ENCODE data around the gene LAMP5.

The LAMP5 gene

DNA sequence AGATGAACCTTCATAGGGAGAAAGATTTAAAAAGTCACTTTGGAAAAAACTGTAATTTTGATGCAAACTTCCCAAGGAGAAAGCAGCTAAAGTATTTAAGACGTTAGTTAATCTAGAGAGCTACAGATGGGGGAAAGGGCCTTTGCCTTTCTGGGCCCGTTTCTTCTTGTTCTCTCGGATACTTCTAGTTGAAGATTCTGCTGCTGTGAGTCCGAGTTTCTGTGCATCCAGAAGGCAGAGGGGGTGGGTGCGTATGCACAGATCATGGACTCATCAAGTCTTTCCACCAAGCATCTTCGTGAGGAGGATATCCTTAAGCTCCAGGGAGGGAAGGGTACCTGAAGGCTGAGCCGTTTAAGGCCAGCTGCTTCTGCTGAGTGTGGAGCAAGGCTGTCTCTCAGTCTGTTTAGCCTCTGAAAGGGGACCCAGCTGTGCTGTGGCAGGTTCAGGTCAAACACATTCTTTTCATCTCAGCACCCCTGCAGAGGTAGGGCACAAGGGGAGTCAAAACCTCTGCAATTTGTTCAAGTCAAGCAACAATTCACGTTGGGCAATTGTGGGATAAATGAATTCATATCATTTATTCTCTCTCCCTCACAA lies 4.3 kb downstream of the LAMP5 start:
- no peak overlapping the region for H3K27ac ChIP-seq
- TF ChIP-seq, protein P1, sequence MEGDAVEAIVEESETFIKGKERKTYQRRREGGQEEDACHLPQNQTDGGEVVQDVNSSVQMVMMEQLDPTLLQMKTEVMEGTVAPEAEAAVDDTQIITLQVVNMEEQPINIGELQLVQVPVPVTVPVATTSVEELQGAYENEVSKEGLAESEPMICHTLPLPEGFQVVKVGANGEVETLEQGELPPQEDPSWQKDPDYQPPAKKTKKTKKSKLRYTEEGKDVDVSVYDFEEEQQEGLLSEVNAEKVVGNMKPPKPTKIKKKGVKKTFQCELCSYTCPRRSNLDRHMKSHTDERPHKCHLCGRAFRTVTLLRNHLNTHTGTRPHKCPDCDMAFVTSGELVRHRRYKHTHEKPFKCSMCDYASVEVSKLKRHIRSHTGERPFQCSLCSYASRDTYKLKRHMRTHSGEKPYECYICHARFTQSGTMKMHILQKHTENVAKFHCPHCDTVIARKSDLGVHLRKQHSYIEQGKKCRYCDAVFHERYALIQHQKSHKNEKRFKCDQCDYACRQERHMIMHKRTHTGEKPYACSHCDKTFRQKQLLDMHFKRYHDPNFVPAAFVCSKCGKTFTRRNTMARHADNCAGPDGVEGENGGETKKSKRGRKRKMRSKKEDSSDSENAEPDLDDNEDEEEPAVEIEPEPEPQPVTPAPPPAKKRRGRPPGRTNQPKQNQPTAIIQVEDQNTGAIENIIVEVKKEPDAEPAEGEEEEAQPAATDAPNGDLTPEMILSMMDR (IDR thresholded peaks at IDR 0.05): no peak
- TF ChIP-seq ZFX (IDR thresholded peaks at IDR 0.05; ENCODE audit: borderline replicate concordance): no peak

DNA sequence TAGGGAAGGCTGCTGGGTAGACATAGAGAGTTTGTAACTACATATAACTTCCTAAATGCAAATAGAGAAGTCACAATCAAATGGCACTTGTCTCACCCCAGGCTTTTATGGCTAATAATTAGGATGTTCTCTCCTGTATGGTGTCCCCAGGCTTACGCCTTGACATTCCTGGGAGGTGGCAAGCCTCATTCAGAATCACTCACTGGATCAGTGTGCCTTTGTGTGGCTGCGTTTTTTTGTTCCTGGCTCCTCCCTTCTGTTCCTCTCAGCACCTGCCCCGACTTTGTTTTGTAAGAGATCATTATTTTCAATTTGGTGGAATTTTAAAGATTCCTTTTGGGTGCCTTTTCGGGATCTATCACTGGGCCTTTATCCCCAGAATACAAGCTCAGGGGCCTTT lies 5.7 kb downstream of the LAMP5 start:
- H3K27ac ChIP-seq: no peak overlapping the region
- TF ChIP-seq, protein P1 (IDR thresholded peaks at IDR 0.05): no peak
- TF ChIP-seq ZFX (IDR thresholded peaks at IDR 0.05; ENCODE audit: borderline replicate concordance): no peak

DNA sequence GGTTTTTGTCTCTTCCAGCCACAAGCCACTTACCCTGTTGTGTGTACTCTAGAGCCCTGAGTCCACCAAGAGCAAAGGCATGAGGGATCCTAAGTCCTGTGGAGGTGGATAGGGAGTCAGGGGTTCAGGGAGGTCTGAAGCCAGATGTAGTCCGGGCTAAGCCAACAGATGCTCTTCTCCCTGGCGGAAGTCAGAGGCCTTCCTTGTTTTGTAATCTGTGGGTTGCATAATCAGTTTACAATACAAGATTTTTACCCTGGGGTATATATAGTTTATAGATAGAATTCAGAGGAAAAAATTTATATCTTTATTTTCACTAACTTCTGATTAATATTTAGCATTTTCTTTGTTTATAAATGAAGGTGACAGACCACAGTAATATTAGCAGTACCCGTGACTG lies 9.2 kb downstream of the LAMP5 start:
- H3K27ac ChIP-seq: no peak overlapping the region
- TF ChIP-seq, protein P1 (IDR thresholded peaks at IDR 0.05): no peak
- TF ChIP-seq ZFX (IDR thresholded peaks at IDR 0.05; ENCODE audit: borderline replicate concordance): no peak

DNA sequence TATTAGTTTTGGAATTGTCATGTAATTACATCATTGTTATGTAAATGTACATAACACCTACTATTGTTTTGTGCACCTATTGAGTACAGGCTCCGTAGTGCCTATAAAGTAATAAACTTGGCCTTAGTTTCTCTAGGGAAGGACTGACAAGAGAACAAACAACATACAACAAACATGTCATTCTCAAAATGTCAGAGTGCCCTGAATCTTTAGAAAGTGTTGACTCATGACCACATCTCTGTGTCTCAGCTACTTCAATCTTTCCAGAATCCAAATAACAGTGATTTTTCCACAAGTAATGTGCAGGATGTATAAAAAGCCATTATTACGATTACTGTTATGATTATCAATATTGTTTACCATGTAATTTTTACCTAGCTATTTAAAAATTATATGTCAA lies 17.2 kb downstream of the LAMP5 start:
- no peak for TF ChIP-seq ZFX (IDR thresholded peaks at IDR 0.05; ENCODE audit: borderline replicate concordance)
- TF ChIP-seq, protein P1 (IDR thresholded peaks at IDR 0.05): no peak
- no peak overlapping the region for H3K27ac ChIP-seq

DNA sequence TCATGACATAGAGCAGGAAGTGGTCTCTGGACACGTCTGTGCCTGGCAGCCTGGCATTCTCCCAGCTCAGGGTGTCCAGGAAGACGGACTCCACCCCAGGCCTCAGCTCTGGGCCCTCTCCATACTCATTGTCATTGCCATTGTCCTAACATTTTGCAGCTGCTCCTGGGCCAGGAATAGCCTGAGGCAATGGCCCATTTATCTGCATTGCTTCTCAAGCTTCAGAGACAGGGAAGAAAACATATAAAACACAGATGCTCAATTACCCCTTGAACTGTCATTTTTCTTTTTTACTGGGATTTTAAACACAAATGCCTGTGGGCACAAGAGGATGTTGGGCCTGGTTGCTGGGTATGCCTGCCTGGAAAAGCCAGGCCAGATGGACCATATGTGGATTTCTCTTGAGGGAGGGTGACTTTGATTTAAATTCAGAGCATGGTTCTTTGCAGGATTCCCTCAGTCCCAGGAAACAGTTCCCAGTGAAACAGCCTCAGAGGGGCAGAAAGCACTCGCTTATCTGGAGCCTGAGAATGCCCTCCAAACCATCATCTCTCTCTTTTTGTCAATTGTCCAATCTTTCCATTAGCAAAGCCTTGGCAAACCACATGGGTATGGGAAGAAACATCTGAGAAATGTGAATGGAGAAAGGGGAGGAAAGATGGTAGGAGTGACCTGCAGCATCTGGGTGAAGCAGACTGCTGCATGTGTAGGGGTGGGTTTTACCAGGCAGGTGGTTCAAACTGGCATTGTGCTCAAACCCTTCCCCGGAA lies 17.9 kb downstream of the LAMP5 start:
- no peak for TF ChIP-seq ZFX (IDR thresholded peaks at IDR 0.05; ENCODE audit: borderline replicate concordance)
- TF ChIP-seq, protein P1 (IDR thresholded peaks at IDR 0.05): no peak
- H3K27ac ChIP-seq: no peak overlapping the region

DNA sequence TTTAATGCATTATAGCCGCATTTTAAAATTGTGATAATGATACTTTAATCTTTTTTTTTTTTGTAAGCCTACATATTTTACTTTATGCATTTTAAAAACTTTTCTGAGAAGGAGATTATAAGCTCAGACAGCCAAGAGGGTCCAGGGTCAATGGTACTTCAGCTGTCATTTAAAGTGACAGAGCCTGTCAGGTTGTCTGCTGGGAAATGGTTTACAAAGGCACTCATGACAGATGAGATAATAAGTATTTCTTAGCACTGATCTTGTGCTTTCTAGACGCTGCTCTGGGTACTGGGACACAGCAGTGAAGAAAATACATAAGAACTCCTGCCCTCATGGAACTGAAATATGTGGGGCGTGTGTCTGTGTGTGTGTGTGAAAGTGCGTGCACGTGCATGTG lies 19.6 kb downstream of the LAMP5 start:
- TF ChIP-seq, protein P1 (IDR thresholded peaks at IDR 0.05): no peak
- TF ChIP-seq ZFX (IDR thresholded peaks at IDR 0.05; ENCODE audit: borderline replicate concordance): no peak

DNA sequence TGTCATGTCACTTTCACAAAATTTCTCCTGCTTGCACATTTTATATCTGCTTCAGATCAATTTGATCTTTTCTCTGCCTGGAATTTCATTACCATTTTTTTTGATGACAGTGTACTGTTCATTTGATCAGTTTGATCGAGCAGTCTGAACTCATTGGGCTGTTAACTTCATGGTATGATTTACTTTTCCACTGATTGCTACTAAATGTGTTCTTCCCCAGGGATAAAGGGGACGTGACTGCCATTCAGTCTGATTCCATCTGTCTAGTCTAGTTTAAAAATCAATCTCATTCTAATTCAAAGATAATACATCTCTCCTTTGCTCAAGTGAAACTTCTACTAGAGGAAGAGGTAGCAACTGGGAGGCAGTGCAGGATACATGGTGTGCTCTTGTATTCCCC lies 21.1 kb downstream of the LAMP5 start:
- TF ChIP-seq, protein P1 (IDR thresholded peaks at IDR 0.05): no peak
- TF ChIP-seq ZFX (IDR thresholded peaks at IDR 0.05; ENCODE audit: borderline replicate concordance): no peak
- H3K27ac ChIP-seq: no peak overlapping the region

More for the DNA sequence above, 19.6 kb downstream of the LAMP5 start:
- H3K27ac ChIP-seq: no peak overlapping the region

Data from 22Rv1 (cell line).